K562 (cell line): ENCODE data around the gene BSCL2. TPM values are rescaled to one million over a fixed set of nuclear protein-coding genes. Genes with fewer than 3 reads are reported as not detected.
A peak's percentile ranks its signal among the peaks of the same experiment; 100 is the strongest.

ENCODE experiments used
- BHLHE40 ChIP-seq: IDR thresholded peaks from 2 replicates; pipeline ENCODE4 v1.6.1; 2011; ENCODE audit warnings: low read length, improper control_type of control experiment
- C11orf30 ChIP-seq: fragments of 450-650 bp; IDR thresholded peaks from 2 replicates; pipeline ENCODE4 v1.6.1; 2016; ENCODE audit warnings: low read depth, mild to moderate bottlenecking
- CHCHD3 ChIP-seq: fragments of 250-450 bp; sonication (Bioruptor Pico); IDR thresholded peaks from 2 replicates; pipeline ENCODE4 v2.1.2; 2022; ENCODE audit warnings: mild to moderate bottlenecking
- DDX20 ChIP-seq: fragments of 450-650 bp; IDR thresholded peaks from 2 replicates; pipeline ENCODE4 v1.6.1; 2016; ENCODE audit warnings: missing genetic modification characterization, low read depth, mild to moderate bottlenecking, missing compliant biosample characterization, moderate library complexity
- EP300 ChIP-seq: IDR thresholded peaks from 2 replicates; pipeline ENCODE4 v1.6.1; 2012; ENCODE audit warnings: low read length, improper control_type of control experiment
- FOXK2 ChIP-seq, 2 experiments: fragments of 450-650 bp; IDR thresholded peaks in 1 of 2; conservative IDR thresholded peaks in 1 of 2; 2 replicates each; pipeline ENCODE4 v1.6.1; 2016; ENCODE audit warnings: low read depth in 2 of 2, mild to moderate bottlenecking in 1 of 2
- HSF4 ChIP-seq: fragments of 250-450 bp; sonication (Bioruptor Pico); IDR thresholded peaks from 2 replicates; pipeline ENCODE4 v2.1.2; 2022; ENCODE audit warnings: mild to moderate bottlenecking, moderate library complexity, borderline replicate concordance
- ID3 ChIP-seq, 2 experiments: fragments of 250-450 bp in 1 of 2; fragments of 450-650 bp in 1 of 2; sonication (Bioruptor Pico) in 1 of 2; IDR thresholded peaks; 2 replicates each; pipeline versions ENCODE4 v1.6.1 to v1.8.0; 2016 to 2021; ENCODE audit warnings: mild to moderate bottlenecking in 2 of 2, moderate library complexity in 2 of 2, missing compliant biosample characterization in 1 of 2, missing genetic modification characterization in 1 of 2
- ILK ChIP-seq: fragments of 450-650 bp; IDR thresholded peaks from 2 replicates; pipeline ENCODE4 v1.6.1; 2016; ENCODE audit warnings: missing genetic modification characterization, low read depth, mild to moderate bottlenecking, missing compliant biosample characterization, moderate library complexity, borderline replicate concordance
- KDM1A ChIP-seq, 2 experiments: fragments of 450-650 bp; IDR thresholded peaks; 2 replicates each; pipeline ENCODE4 v1.6.1; 2016; ENCODE audit warnings: mild to moderate bottlenecking in 2 of 2
- KHSRP ChIP-seq: fragments of 450-650 bp; IDR thresholded peaks from 2 replicates; pipeline ENCODE4 v1.6.1; 2017
- MED1 ChIP-seq: sonication (generic); formaldehyde crosslinking; IDR thresholded peaks from 2 replicates; pipeline ENCODE4 v1.8.1; 2023; ENCODE audit warnings: missing genetic modification reagents, borderline replicate concordance
- NFRKB ChIP-seq: fragments of 450-650 bp; IDR thresholded peaks from 2 replicates; pipeline ENCODE4 v1.6.1; 2016; ENCODE audit warnings: low read depth
- NFYB ChIP-seq: IDR thresholded peaks from 2 replicates; pipeline ENCODE4 v1.6.1; 2011; ENCODE audit warnings: mild to moderate bottlenecking, moderate library complexity; ENCODE audit not compliant: insufficient read length; ENCODE audit errors: extremely low read depth
- NKRF ChIP-seq: fragments of 450-650 bp; IDR thresholded peaks from 2 replicates; pipeline ENCODE4 v1.6.1; 2016; ENCODE audit warnings: borderline replicate concordance
- PBX2 ChIP-seq, 2 experiments: IDR thresholded peaks in 1 of 2; conservative IDR thresholded peaks in 1 of 2; 2 replicates each; pipeline ENCODE4 v1.6.1; 2016; ENCODE audit warnings: low read depth in 2 of 2, mild to moderate bottlenecking in 1 of 2, missing compliant biosample characterization in 1 of 2, missing genetic modification characterization in 1 of 2, moderate library complexity in 1 of 2
- PREB ChIP-seq: sonication (generic); formaldehyde crosslinking; IDR thresholded peaks from 2 replicates; pipeline ENCODE4 v1.8.1; 2023; ENCODE audit warnings: mild to moderate bottlenecking, missing genetic modification reagents
- SUPT5H ChIP-seq: fragments of 450-650 bp; IDR thresholded peaks from 2 replicates; pipeline ENCODE4 v1.6.1; 2016
- XRCC5 ChIP-seq: fragments of 200-400 bp; formaldehyde crosslinking; IDR thresholded peaks from 2 replicates; pipeline ENCODE4 v1.6.1; 2017; ENCODE audit warnings: low read depth, mild to moderate bottlenecking, low read length
- ZNF311 ChIP-seq: fragments of 250-450 bp; sonication (Bioruptor Pico); IDR thresholded peaks from 2 replicates; pipeline ENCODE4 v1.4.0; 2020; ENCODE audit warnings: mild to moderate bottlenecking, moderate library complexity
- ZNF699 ChIP-seq: fragments of 250-450 bp; sonication (Bioruptor Pico); IDR thresholded peaks from 2 replicates; pipeline ENCODE4 v1.8.0; 2021; ENCODE audit warnings: mild to moderate bottlenecking, moderate library complexity; ENCODE audit not compliant: insufficient replicate concordance
- polyA plus RNA-seq, 8 experiments: library from polyadenylated mRNA; depleted of rRNA in 4 of 8; stranded (reverse) in 5 of 8; unstranded in 3 of 8; fragments of >200 nt; fragmentation: Nextera tagmentation in 2 of 8; fragmentation: Illumina TruSeq in 1 of 8; extraction: Ambion mirVana in 2 of 8; extraction: Trizol in 1 of 8; gene quantifications; 2 replicates each; pipeline versions ENCODE4 v1.2.1 to v1.2.3, GENCODE V29; 2011 to 2014; ENCODE audit warnings: inconsistent platforms in 1 of 8, missing spikeins in 1 of 8
- total RNA-seq, 7 experiments: library from RNA; depleted of rRNA in 6 of 7; stranded (reverse); fragments of >200 nt in 6 of 7; fragmentation: Illumina TruSeq in 2 of 7; extraction: Trizol in 2 of 7; gene quantifications; 2 replicates each; pipeline versions ENCODE4 v1.2.1 to v1.2.3, GENCODE V29; 2011 to 2021; ENCODE audit warnings: low replicate concordance in 1 of 7

The BSCL2 gene
- total and polyA plus RNA-seq, 9 of the 15 experiments (the other 6 are each of a cell fraction or from before 2014, with no cell fraction given), result 18.9 to 51.7 (median 35.2) TPM

GRCh38 chr11:62753736-62754603 is 46.7 kb upstream of the BSCL2 start, which contains the start of gene ZBTB3 (continued):
- no peak for TF ChIP-seq MED1 (CRISPR knock-in tag)
- peak in 1 of 2 experiments; percentile 45; a peak in 1 of 4 replicates for TF ChIP-seq FOXK2 (conservative IDR thresholded peaks at IDR 0.05 in 1 of 2, IDR thresholded peaks at IDR 0.05 in 1 of 2; ENCODE audit: low read depth in 2 of 2)
- TF ChIP-seq CHCHD3, result no peak
- no peak for TF ChIP-seq HSF4 (CRISPR knock-in tag)
- peak; percentile 85 for TF ChIP-seq C11orf30
- TF ChIP-seq DDX20, result no peak
- TF ChIP-seq XRCC5, result no peak
- TF ChIP-seq NKRF, result peak; percentile 66; the same call in 1 of the 2 replicates
- TF ChIP-seq ZNF311 (CRISPR knock-in tag), result no peak
- no peak for TF ChIP-seq PREB
- TF ChIP-seq BHLHE40, result peak; percentile 18; the same call in 1 of the 2 replicates
- TF ChIP-seq NFRKB, result no peak
- peak; percentile 98 for TF ChIP-seq NFYB
- no peak for TF ChIP-seq ZNF699
- no peak for TF ChIP-seq KDM1A (IDR thresholded peaks at IDR 0.05)
- TF ChIP-seq ID3 (CRISPR knock-in tag; IDR thresholded peaks at IDR 0.05), result no peak
- TF ChIP-seq ID3 (tag; IDR thresholded peaks at IDR 0.05), result no peak
- no peak for TF ChIP-seq EP300
- TF ChIP-seq KHSRP, result no peak
- peak; percentile 99 for TF ChIP-seq SUPT5H
- TF ChIP-seq ILK (tag), result no peak
- peak; percentile 57 for TF ChIP-seq PBX2 (CRISPR knock-in tag; IDR thresholded peaks at IDR 0.05; ENCODE audit: low read depth)
- peak; percentile 98 for TF ChIP-seq PBX2 (tag; conservative IDR thresholded peaks at IDR 0.05; ENCODE audit: low read depth)
